Uterine smooth muscle cell (primary cell): Measurements from ENCODE around the gene POU3F4. TPM values are rescaled to one million over a fixed set of nuclear protein-coding genes. Genes with fewer than 3 reads are reported as not detected.

Experiments used
- total RNA-seq: library from RNA; depleted of rRNA; stranded (reverse); fragments of >200 nt; gene quantifications from 2 replicates; pipeline ENCODE4 v1.2.3, GENCODE V29; 2014

POU3F4 gene
- total RNA-seq: not detected in 2 replicates

DNA sequence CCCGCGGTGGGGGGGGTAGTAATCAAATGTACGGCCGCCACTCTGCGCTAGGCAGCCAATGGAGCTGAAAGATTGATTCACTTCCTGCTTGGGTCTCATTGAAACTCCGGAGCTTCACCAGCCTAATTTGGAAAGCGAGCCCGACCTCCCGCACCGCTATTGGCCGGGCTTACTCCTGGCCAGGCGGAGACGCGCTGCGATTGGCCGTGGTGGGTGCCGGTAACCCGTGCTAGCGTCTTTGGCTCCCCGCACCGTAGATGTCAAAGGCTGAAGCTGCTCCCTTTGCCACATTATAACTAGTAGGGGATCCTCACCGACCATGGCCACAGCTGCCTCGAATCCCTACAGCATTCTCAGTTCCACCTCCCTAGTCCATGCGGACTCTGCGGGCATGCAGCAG lies at the start of gene POU3F4:
POU3F4 (plus strand) TSS at position 285 of the 400 bp plus-strand sequence; CDS start at position 320, 35 bp downstream.

